ENCODE data around the gene GRXCR1. TPM values are rescaled to one million over a fixed set of nuclear protein-coding genes. Genes with fewer than 3 reads are reported as not detected.

The GRXCR1 gene
- total RNA-seq, 1 experiment from 2014 or later, result not detected

DNA sequence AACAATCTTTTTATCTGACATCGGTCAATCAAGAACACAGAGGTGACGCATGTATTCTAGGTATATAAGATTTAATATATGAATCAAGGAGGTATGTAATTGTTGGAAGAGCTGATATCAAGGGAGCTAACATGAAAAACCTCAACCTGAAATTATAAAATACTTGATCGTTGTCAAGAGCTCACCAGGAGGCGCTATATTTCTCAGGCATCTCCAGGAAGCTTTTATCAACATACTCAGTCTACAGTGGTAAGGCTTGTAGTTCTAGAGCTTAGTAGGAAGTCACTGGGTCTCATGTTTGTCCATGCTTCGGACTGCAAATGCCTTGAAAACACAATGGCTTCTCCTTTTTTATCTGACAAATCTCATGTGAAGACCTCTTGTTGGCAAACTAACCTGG lies 156.1 kb downstream of the GRXCR1 start:
- DNase-seq (ENCODE audit: unreplicated experiment), result no peak
- CTCF ChIA-PET, result interaction anchor here (0.6 to 1.0 kb wide), 2 partner anchors 53 to 1163 kb away, joined by 3 to 5 read pairs; no protein-coding TSS in a partner anchor

DNA sequence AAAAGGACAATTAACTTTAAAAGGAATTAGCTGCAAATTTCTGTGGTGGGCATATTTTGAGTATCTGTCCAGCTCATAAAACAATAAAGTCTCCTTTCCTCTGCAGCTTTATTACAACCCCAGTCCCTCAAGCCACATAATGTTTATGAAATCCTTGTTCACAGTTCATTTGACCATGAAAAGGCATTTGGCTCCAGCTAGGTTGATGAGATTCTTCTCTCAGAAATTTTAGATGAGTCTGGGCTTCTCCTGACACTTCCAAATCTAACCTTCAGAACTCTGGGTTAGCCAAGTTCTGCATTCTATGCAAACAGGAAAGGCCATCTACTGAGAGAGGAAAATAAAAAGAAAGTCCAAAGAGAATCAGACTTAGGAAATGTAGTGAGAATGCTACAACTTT lies 156.8 kb downstream of the GRXCR1 start:
- TF ChIP-seq, protein P1, sequence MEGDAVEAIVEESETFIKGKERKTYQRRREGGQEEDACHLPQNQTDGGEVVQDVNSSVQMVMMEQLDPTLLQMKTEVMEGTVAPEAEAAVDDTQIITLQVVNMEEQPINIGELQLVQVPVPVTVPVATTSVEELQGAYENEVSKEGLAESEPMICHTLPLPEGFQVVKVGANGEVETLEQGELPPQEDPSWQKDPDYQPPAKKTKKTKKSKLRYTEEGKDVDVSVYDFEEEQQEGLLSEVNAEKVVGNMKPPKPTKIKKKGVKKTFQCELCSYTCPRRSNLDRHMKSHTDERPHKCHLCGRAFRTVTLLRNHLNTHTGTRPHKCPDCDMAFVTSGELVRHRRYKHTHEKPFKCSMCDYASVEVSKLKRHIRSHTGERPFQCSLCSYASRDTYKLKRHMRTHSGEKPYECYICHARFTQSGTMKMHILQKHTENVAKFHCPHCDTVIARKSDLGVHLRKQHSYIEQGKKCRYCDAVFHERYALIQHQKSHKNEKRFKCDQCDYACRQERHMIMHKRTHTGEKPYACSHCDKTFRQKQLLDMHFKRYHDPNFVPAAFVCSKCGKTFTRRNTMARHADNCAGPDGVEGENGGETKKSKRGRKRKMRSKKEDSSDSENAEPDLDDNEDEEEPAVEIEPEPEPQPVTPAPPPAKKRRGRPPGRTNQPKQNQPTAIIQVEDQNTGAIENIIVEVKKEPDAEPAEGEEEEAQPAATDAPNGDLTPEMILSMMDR (IDR thresholded peaks at IDR 0.05; ENCODE audit: unreplicated experiment), result no peak
- ChIA-PET CTCF (interaction anchor here (0.6 to 1.0 kb wide), 2 partner anchors 52 to 1162 kb away, joined by 3 to 5 read pairs; no protein-coding TSS in a partner anchor), POLR2A (no interaction called here)
- Mint-ChIP-seq H3K9me3 (ENCODE audit: unreplicated experiment) (peaks cover 6% of the 10 kb centered on the region), H3K4me1 (ENCODE audit: insufficient read depth, unreplicated experiment) (no peaks in the 10 kb centered on the region), H3K27me3 (ENCODE audit: insufficient read depth, unreplicated experiment) (no peaks in the 10 kb centered on the region), H3K27ac (ENCODE audit: low read depth, unreplicated experiment) (no peak overlapping the region), H3K4me3 (ENCODE audit: unreplicated experiment) (no peak overlapping the region), H3K36me3 (ENCODE audit: insufficient read depth, unreplicated experiment) (no peaks in the 10 kb centered on the region)
- no TSS peak for BruUV-seq (replicated peaks)
- intact Hi-C loops (cut with micrococcal nuclease), result no loop called here
- DNase-seq (ENCODE audit: unreplicated experiment), result no peak

More for the DNA sequence above, 156.1 kb downstream of the GRXCR1 start:
- Mint-ChIP-seq H3K27ac (ENCODE audit: low read depth, unreplicated experiment) (no peak overlapping the region), H3K36me3 (ENCODE audit: insufficient read depth, unreplicated experiment) (no peaks in the 10 kb centered on the region), H3K4me3 (ENCODE audit: unreplicated experiment) (no peak overlapping the region), H3K9me3 (ENCODE audit: unreplicated experiment) (peaks cover 6% of the 10 kb centered on the region), H3K27me3 (ENCODE audit: insufficient read depth, unreplicated experiment) (no peaks in the 10 kb centered on the region), H3K4me1 (ENCODE audit: insufficient read depth, unreplicated experiment) (no peaks in the 10 kb centered on the region)
- POLR2A ChIA-PET, result no interaction called here
- TF ChIP-seq, protein P1 (IDR thresholded peaks at IDR 0.05; ENCODE audit: unreplicated experiment), result no peak
- BruUV-seq (replicated peaks), result no TSS peak
- intact Hi-C loops (cut with micrococcal nuclease), result no loop called here

DNA sequence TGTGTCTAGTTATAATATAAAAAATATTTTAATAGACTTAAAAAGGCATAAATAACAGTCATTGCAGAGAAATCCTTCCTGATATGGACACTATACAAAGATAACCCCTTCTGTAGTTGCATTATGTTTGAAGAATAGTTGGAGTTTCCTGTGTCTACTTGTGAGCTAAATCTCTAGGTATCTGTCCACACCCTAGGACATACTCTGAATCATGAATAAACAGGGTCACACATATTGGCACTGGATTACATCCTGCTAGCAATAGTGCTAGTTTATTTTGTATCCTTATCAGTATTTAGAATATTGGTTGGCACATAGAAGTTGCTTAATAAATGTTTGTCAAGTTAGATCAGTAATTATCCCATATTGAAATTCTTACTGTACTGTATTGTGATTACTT lies 173.9 kb downstream of the GRXCR1 start:
- no peak overlapping the region for H3K4me3 Mint-ChIP-seq (ENCODE audit: unreplicated experiment)
- H3K9me3 Mint-ChIP-seq (ENCODE audit: unreplicated experiment), result no peaks in the 10 kb centered on the region
- no peaks in the 10 kb centered on the region for H3K4me1 Mint-ChIP-seq (ENCODE audit: insufficient read depth, unreplicated experiment)
- no peaks in the 10 kb centered on the region for H3K36me3 Mint-ChIP-seq (ENCODE audit: insufficient read depth, unreplicated experiment)
- BruUV-seq (replicated peaks), result no TSS peak
- CTCF ChIA-PET, result no interaction called here
- POLR2A ChIA-PET, result no interaction called here
- intact Hi-C loops (cut with micrococcal nuclease), result no loop called here
- TF ChIP-seq, protein P1 (IDR thresholded peaks at IDR 0.05; ENCODE audit: unreplicated experiment), result no peak
- H3K27ac Mint-ChIP-seq (ENCODE audit: low read depth, unreplicated experiment), result no peak overlapping the region
- H3K27me3 Mint-ChIP-seq (ENCODE audit: insufficient read depth, unreplicated experiment), result no peaks in the 10 kb centered on the region
- DNase-seq (ENCODE audit: unreplicated experiment), result peak; percentile 2

DNA sequence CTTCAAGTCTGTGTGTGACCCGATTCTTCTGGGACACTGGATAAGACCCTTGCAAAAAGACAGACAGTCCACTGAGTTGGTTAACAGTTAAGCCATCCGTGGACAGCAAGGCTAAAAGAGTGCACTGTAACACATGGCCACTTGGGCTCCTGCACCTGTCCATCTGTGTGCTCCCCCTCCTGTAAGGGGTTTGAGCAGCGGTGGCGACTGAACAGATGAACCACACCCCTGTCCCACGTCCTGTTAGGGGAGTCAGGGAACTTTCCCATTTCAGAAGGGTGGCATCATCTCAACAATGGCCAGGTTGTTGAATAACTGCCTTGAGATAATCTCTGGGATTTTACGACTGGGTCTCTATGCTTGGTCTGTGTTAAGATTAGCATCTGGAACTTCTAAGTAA lies 178.6 kb downstream of the GRXCR1 start:
- no peak overlapping the region for H3K4me3 Mint-ChIP-seq (ENCODE audit: unreplicated experiment)
- peaks cover 6% of the 10 kb centered on the region for H3K9me3 Mint-ChIP-seq (ENCODE audit: unreplicated experiment)

More for the DNA sequence above, 178.6 kb downstream of the GRXCR1 start:
- Mint-ChIP-seq H3K27ac (ENCODE audit: low read depth, unreplicated experiment) (no peak overlapping the region), H3K27me3 (ENCODE audit: insufficient read depth, unreplicated experiment) (no peaks in the 10 kb centered on the region), H3K4me1 (ENCODE audit: insufficient read depth, unreplicated experiment) (no peaks in the 10 kb centered on the region), H3K36me3 (ENCODE audit: insufficient read depth, unreplicated experiment) (no peaks in the 10 kb centered on the region)
- ChIA-PET CTCF (no interaction called here), POLR2A (no interaction called here)
- no TSS peak for BruUV-seq (replicated peaks)
- intact Hi-C loops (cut with micrococcal nuclease), result no loop called here
- no peak for DNase-seq (ENCODE audit: unreplicated experiment)
- TF ChIP-seq, protein P1 (IDR thresholded peaks at IDR 0.05; ENCODE audit: unreplicated experiment), result no peak

Other genes with a start within 250 kb of the GRXCR1 start
- 0.19 and 0.34 TPM in 2 replicates for gene ATP8A1, start 235.6 kb upstream of the GRXCR1 start, total RNA-seq (2022)